ENCODE data around the gene METRNL.
"Not testable (repeated sequence)": the region's sequence is repeated elsewhere in the genome, so short reads cannot be mapped to it uniquely, and the experiment has no call there.

Gene METRNL

GRCh38 chr17:83079352-83079747 lies at the start of gene METRNL:
Gene METRNL, plus strand, starts transcription at chr17:83079609. Its CDS starts 207 bp downstream, at chr17:83079816.
- DNase-seq (ENCODE audit: low read depth) = peak; percentile 74

- DNase-seq (ENCODE audit: low read depth) = no peak
These were observed 49.0 kb upstream of the METRNL start for GRCh38 chr17:83030432-83030831.

- DNase-seq (ENCODE audit: low read depth) = no peak
These were observed 48.0 kb upstream of the METRNL start for GRCh38 chr17:83031321-83031945.

GRCh38 chr17:83031946-83032451 lies 47.4 kb upstream of the METRNL start:
- not testable (repeated sequence) for DNase-seq (ENCODE audit: low read depth)

- no peak for DNase-seq (ENCODE audit: low read depth)
These were observed 46.6 kb upstream of the METRNL start for GRCh38 chr17:83032781-83033180.

- DNase-seq (ENCODE audit: low read depth) = no peak
These were observed 44.9 kb upstream of the METRNL start for GRCh38 chr17:83034525-83034924.

- DNase-seq (ENCODE audit: low read depth) = no peak
These were observed 43.7 kb upstream of the METRNL start for GRCh38 chr17:83035722-83036121.

- no peak for DNase-seq (ENCODE audit: low read depth)
These were observed 43.2 kb upstream of the METRNL start for GRCh38 chr17:83036193-83036592.

- DNase-seq (ENCODE audit: low read depth) = no peak
These were observed 42.7 kb upstream of the METRNL start for GRCh38 chr17:83036666-83037065.

- no peak for DNase-seq (ENCODE audit: low read depth)
These were observed 42.1 kb upstream of the METRNL start for GRCh38 chr17:83037084-83037873.

- DNase-seq (ENCODE audit: low read depth) = no peak
These were observed 41.6 kb upstream of the METRNL start for GRCh38 chr17:83037874-83038165.

- DNase-seq (ENCODE audit: low read depth) = not testable (repeated sequence)
These were observed 40.4 kb upstream of the METRNL start for GRCh38 chr17:83038983-83039382.

GRCh38 chr17:83041305-83041704 lies 38.1 kb upstream of the METRNL start:
- no peak for DNase-seq (ENCODE audit: low read depth)

- DNase-seq (ENCODE audit: low read depth) = no peak
These were observed 36.8 kb upstream of the METRNL start for GRCh38 chr17:83042522-83043158.

- not testable (repeated sequence) for DNase-seq (ENCODE audit: low read depth)
These were observed 34.9 kb upstream of the METRNL start for GRCh38 chr17:83044479-83044878.

- no peak for DNase-seq (ENCODE audit: low read depth)
These were observed 32.8 kb upstream of the METRNL start for GRCh38 chr17:83046448-83047181.

GRCh38 chr17:83047182-83047478 lies 32.3 kb upstream of the METRNL start:
- no peak for DNase-seq (ENCODE audit: low read depth)

- not testable (repeated sequence) for DNase-seq (ENCODE audit: low read depth)
These were observed 31.5 kb upstream of the METRNL start for GRCh38 chr17:83047818-83048475.

- DNase-seq (ENCODE audit: low read depth) = no peak
These were observed 28.6 kb upstream of the METRNL start for GRCh38 chr17:83050651-83051395.

- peak; percentile 97 for DNase-seq (ENCODE audit: low read depth)
These were observed 27.8 kb upstream of the METRNL start for GRCh38 chr17:83051396-83052240.

GRCh38 chr17:83052241-83052564 lies 27.2 kb upstream of the METRNL start:
- DNase-seq (ENCODE audit: low read depth) = no peak
